Natural killer cell (primary cell): ENCODE results near the gene TBC1D26. TPM values are rescaled to one million over a fixed set of nuclear protein-coding genes. Genes with fewer than 3 reads are reported as not detected.
A peak's percentile ranks its signal among the peaks of the same experiment; 100 is the strongest.
"Not testable (repeated sequence)": the region's sequence is repeated elsewhere in the genome, so short reads cannot be mapped to it uniquely, and the experiment has no call there.

Source experiments
- ATAC-seq, 3 donors: fragments of 150-1000 bp in 2 of 3; fragments of 200-7000 bp in 1 of 3; cut with Tn5 transposase; 1 replicate in 1 of 3; 2 replicates in 2 of 3; pipeline ENCODE4 v1.10.0; 2021; ENCODE audit warnings: mild to moderate bottlenecking in 2 of 3, moderate library complexity in 2 of 3
- DNase-seq, 2 donors: peaks; one replicate each; pipeline versions ENCODE4 v3.0.0 to v3.0.0-alpha.2; 2013 to 2021; ENCODE audit warnings: mixed read lengths in 1 of 2
- H3K27ac ChIP-seq: one replicate; pipeline ENCODE4 v1.5.1; 2013; ENCODE audit warnings: mild to moderate bottlenecking, low read length
- H3K27me3 ChIP-seq: one replicate; pipeline ENCODE4 v1.6.1; 2013; ENCODE audit warnings: low read length; ENCODE audit not compliant: control insufficient read depth, insufficient read depth
- H3K36me3 ChIP-seq: one replicate; pipeline ENCODE4 v1.6.1; 2013; ENCODE audit warnings: low read length; ENCODE audit not compliant: control insufficient read depth, insufficient read depth
- H3K4me1 ChIP-seq: one replicate; pipeline ENCODE4 v1.6.1; 2013; ENCODE audit warnings: low read length; ENCODE audit not compliant: control insufficient read depth, insufficient read depth
- H3K4me3 ChIP-seq: one replicate; pipeline ENCODE4 v1.5.1; 2013; ENCODE audit warnings: low read length
- H3K9me3 ChIP-seq: one replicate; pipeline ENCODE4 v1.6.1; 2013; ENCODE audit warnings: low read length; ENCODE audit not compliant: control insufficient read depth, insufficient read depth
- H3K27ac Mint-ChIP-seq, 2 donors: one replicate each; pipeline ENCODE4 v1.8.0; 2022; ENCODE audit warnings: mild to moderate bottlenecking in 2 of 2, mixed read lengths in 2 of 2, moderate library complexity in 1 of 2
- H3K27me3 Mint-ChIP-seq, 2 donors: one replicate each; pipeline ENCODE4 v1.8.0; 2022; ENCODE audit warnings: low read depth in 2 of 2, mixed read lengths in 2 of 2
- H3K36me3 Mint-ChIP-seq: one replicate; pipeline ENCODE4 v1.8.0; 2022; ENCODE audit warnings: mixed read lengths
- H3K4me1 Mint-ChIP-seq, 2 donors: one replicate each; pipeline ENCODE4 v1.8.0; 2022; ENCODE audit warnings: mixed read lengths in 2 of 2
- H3K4me3 Mint-ChIP-seq: one replicate; pipeline ENCODE4 v1.8.0; 2022; ENCODE audit warnings: mild to moderate bottlenecking, moderate library complexity, mixed read lengths
- H3K9me3 Mint-ChIP-seq, 2 donors: one replicate each; pipeline ENCODE4 v1.8.0; 2022; ENCODE audit warnings: mixed read lengths in 2 of 2
- WGBS: methylation state at CpG from one replicate; pipeline ENCODE4 v1.1.7; 2013; ENCODE audit warnings: missing lambda C conversion rate; ENCODE audit not compliant: insufficient coverage; 5-methylcytosine and 5-hydroxymethylcytosine counted together
- intact Hi-C: fragments of 100-400 bp; cut with micrococcal nuclease; formaldehyde crosslinking; loops from one replicate; pipeline ENCODE4 v1.14.2; 2022
- total RNA-seq, 4 donors: library from RNA; stranded (reverse); fragments of 120-200 nt in 1 of 4; gene quantifications; one replicate each; pipeline versions ENCODE4 v1.2.3 to v1.2.4, GENCODE V29; 2013 to 2022
- TF ChIP-seq, protein P1 (sequence below): fragments of 200-600 bp; IDR thresholded peaks from one replicate; pipeline ENCODE4 v1.8.0; 2022; ENCODE audit warnings: antibody characterized with exemption

The TBC1D26 gene
- total RNA-seq, 3 donors from 2014 or later (not counting 1 experiment from before 2014, with no cell fraction given), result not detected

DNA sequence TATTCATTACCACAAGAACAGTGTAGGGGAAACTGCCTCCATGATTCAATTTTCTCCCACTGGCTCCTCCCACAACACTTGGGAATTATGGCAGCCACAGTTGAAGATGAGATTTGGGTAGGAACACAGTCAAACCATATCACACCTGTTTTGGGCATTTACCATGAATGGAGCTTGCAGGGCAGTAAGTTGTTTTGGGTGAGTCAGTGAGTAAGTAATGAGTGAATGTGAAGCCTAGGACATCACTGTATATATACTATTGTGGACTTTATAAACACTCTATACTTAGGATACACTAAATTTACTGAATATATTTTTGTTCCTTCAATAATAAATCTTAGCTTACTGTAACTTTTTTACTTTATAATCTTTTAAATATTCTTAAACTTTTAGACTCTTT lies 48.1 kb downstream of the TBC1D26 start:
- H3K27me3 Mint-ChIP-seq, result peaks cover 23 to 26% of the 10 kb centered on the region in 2 donors
- H3K4me3 Mint-ChIP-seq, result no peak overlapping the region
- TF ChIP-seq, protein P1, sequence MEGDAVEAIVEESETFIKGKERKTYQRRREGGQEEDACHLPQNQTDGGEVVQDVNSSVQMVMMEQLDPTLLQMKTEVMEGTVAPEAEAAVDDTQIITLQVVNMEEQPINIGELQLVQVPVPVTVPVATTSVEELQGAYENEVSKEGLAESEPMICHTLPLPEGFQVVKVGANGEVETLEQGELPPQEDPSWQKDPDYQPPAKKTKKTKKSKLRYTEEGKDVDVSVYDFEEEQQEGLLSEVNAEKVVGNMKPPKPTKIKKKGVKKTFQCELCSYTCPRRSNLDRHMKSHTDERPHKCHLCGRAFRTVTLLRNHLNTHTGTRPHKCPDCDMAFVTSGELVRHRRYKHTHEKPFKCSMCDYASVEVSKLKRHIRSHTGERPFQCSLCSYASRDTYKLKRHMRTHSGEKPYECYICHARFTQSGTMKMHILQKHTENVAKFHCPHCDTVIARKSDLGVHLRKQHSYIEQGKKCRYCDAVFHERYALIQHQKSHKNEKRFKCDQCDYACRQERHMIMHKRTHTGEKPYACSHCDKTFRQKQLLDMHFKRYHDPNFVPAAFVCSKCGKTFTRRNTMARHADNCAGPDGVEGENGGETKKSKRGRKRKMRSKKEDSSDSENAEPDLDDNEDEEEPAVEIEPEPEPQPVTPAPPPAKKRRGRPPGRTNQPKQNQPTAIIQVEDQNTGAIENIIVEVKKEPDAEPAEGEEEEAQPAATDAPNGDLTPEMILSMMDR, result no peak
- H3K27ac Mint-ChIP-seq, result no peak overlapping the region
- Histone ChIP-seq H3K4me1 (peaks cover 6% of the 10 kb centered on the region), H3K4me3 (no peak overlapping the region), H3K27ac (no peak overlapping the region), H3K27me3 (peaks cover 9% of the 10 kb centered on the region), H3K36me3 (no peaks in the 10 kb centered on the region), H3K9me3 (no peaks in the 10 kb centered on the region)
- peaks cover 8 to 13% of the 10 kb centered on the region in 2 donors for H3K4me1 Mint-ChIP-seq
- no peaks in the 10 kb centered on the region for H3K36me3 Mint-ChIP-seq
- DNase-seq (no peak), ATAC-seq (no peak)
- peaks cover 0 to under 1% of the 10 kb centered on the region in 2 donors for H3K9me3 Mint-ChIP-seq
- intact Hi-C loops, result no loop called here

DNA sequence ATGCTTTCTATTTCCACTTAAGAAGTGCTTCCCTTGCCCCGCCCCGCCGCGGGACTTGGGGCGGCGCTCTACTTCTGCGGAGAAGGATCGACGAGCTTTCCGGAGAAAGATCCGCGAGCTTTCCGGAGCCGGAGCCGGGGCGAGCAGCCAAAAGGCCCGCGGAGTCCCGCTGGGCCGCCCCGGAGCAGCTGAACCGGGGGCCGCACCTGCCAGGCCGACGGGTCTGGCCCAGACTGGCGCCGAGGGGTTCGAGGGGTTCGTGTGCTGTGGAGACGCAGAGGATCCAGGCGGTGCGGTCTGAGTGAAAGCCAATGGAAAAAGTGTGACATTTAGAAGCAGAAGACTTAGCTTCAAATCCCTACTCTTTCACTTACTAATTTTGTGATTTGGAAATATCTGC lies 50.8 kb downstream of the TBC1D26 start:
- no peaks in the 10 kb centered on the region for H3K9me3 Mint-ChIP-seq
- H3K27ac Mint-ChIP-seq, result no peak overlapping the region
- intact Hi-C loops, result no loop called here
- 12% methylated on average over 32 of the region's 32 CpGs for WGBS
- DNase-seq (peak in 1 of 2 donors; percentile 20), ATAC-seq (peak in 1 of 3 donors; percentile 62)
- H3K27me3 ChIP-seq, result peaks cover 9% of the 10 kb centered on the region
- H3K36me3 ChIP-seq, result no peaks in the 10 kb centered on the region
- no peaks in the 10 kb centered on the region for H3K9me3 ChIP-seq
- no peaks in the 10 kb centered on the region for H3K36me3 Mint-ChIP-seq
- H3K4me3 ChIP-seq, result no peak overlapping the region
- H3K27ac ChIP-seq, result no peak overlapping the region
- TF ChIP-seq, protein P1, result no peak
- H3K4me3 Mint-ChIP-seq, result peak overlapping the region; percentile 61
- H3K27me3 Mint-ChIP-seq, result peaks cover 20 to 21% of the 10 kb centered on the region in 2 donors
- peaks cover 10% of the 10 kb centered on the region for H3K4me1 ChIP-seq
- H3K4me1 Mint-ChIP-seq, result peaks cover 13 to 15% of the 10 kb centered on the region in 2 donors

DNA sequence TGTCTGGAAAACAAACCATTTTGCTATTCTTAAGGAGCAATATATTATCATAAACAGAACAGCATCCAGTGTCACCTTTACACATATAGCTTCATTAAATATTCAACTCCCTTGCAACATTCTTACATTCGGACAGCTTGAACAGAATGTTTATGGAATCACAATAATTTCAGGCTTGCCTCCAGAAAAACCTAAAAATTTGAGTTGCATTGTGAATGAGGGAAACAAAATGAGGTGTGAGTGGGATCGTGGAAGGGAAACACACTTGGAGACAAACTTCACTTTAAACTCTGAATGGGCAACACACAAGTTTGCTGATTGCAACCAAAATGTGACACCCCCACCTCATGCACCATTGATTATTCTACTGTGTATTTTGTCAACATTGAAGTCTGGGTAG lies 51.4 kb downstream of the TBC1D26 start:
- no peak overlapping the region for H3K4me3 ChIP-seq
- Mint-ChIP-seq H3K27ac (no peak overlapping the region), H3K27me3 (peaks cover 18 to 20% of the 10 kb centered on the region in 2 donors), H3K4me1 (peaks cover 13 to 15% of the 10 kb centered on the region in 2 donors), H3K4me3 (peak overlapping the region; percentile 61), H3K36me3 (no peaks in the 10 kb centered on the region), H3K9me3 (no peaks in the 10 kb centered on the region)
- TF ChIP-seq, protein P1, result no peak
- H3K4me1 ChIP-seq, result peaks cover 10% of the 10 kb centered on the region
- intact Hi-C loops, result no loop called here
- DNase-seq (no peak), ATAC-seq (no peak)
- H3K36me3 ChIP-seq, result no peaks in the 10 kb centered on the region
- no peak overlapping the region for H3K27ac ChIP-seq
- 97% methylated on average over 2 of the region's 2 CpGs for WGBS
- H3K9me3 ChIP-seq, result no peaks in the 10 kb centered on the region
- peaks cover 9% of the 10 kb centered on the region for H3K27me3 ChIP-seq

DNA sequence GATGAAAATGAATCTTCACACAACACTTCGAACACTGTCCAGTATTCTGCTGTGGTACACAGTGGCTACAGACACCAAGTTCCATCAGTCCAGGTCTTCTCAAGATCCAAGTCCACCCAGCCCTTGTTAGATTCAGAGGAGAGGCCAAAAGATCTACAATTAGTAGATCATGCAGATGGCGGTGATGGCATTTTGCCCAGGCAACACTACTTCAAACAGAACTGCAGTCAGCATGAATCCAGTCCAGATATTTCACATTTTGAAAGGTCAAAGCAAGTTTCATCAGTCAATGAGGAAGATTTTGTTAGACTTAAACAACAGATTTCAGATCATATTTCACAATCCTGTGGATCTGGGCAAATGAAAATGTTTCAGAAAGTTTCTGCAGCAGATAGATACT lies 52.3 kb downstream of the TBC1D26 start:
- DNase-seq, ATAC-seq, intact Hi-C loops: not testable (repeated sequence)

DNA sequence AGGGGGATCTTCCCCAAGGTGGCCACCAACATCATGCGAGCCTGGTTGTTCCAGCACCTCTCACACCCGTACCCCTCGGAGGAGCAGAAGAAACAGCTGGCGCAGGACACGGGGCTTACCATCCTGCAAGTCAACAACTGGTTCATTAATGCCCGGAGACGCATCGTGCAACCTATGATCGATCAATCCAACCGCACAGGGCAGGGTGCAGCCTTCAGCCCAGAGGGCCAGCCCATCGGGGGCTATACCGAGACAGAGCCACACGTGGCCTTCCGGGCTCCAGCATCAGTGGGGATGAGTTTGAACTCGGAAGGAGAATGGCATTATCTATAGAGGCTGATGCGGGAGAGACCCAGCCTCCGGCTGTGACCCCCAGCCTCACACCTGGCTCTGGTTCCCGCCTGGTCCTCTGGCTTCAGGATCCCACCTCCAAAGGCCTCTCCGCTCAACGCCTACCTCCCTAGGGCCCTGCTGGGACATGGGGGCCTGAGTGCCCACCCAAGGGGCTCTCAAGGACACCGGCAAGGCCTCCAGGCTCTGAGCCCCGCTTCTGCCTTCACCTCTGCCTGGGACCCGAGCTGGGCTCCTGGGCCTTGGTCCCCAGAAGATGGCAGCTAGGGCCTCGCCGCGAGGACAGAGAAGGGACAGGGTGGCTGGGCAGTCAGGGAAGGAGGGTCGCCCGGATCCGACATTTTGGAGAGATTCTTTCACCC lies 55.4 kb downstream of the TBC1D26 start:
- H3K9me3 ChIP-seq, H3K27me3 Mint-ChIP-seq, ATAC-seq, H3K27me3 ChIP-seq, H3K4me1 ChIP-seq, H3K36me3 Mint-ChIP-seq, DNase-seq, H3K4me3 Mint-ChIP-seq, intact Hi-C loops, H3K27ac Mint-ChIP-seq, H3K27ac ChIP-seq, H3K4me3 ChIP-seq, H3K9me3 Mint-ChIP-seq, H3K36me3 ChIP-seq: not testable (repeated sequence)
- H3K4me1 Mint-ChIP-seq, result peaks cover 7 to 15% of the 10 kb centered on the region in 2 donors
- WGBS, result 98% methylated on average over 26 of the region's 29 CpGs

More for the DNA sequence above, 52.3 kb downstream of the TBC1D26 start:
- WGBS, result 91% methylated on average over 2 of the region's 2 CpGs
- H3K4me3 Mint-ChIP-seq, H3K27ac Mint-ChIP-seq, H3K36me3 ChIP-seq, H3K9me3 ChIP-seq, H3K4me3 ChIP-seq, H3K36me3 Mint-ChIP-seq, H3K27me3 ChIP-seq, H3K27ac ChIP-seq, H3K9me3 Mint-ChIP-seq, H3K4me1 ChIP-seq: not testable (repeated sequence)
- peaks cover 18% of the 10 kb centered on the region in 2 donors for H3K27me3 Mint-ChIP-seq
- peaks cover 13 to 15% of the 10 kb centered on the region in 2 donors for H3K4me1 Mint-ChIP-seq

DNA sequence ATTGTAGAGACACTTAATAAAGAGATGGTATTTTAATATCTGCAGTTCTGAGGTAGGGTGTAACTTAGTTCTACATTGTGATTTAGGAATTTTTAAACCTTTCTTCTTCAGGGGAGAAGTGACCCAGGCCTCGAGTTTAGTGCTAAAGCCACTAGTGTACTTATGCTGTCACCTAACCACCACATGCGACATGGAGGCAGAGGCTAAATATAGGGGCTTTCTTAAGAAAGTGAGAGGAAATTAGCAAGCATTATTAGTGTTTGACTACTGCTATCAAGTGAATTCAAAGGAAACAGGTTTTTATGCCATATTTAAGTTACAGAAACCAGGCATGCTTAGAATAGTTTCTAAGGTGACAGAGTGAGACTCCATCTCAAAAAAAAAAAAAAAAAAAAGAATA lies 56.3 kb downstream of the TBC1D26 start:
- H3K27me3 ChIP-seq, H3K4me1 ChIP-seq, intact Hi-C loops, H3K9me3 Mint-ChIP-seq, H3K9me3 ChIP-seq, H3K27ac Mint-ChIP-seq, DNase-seq, H3K36me3 ChIP-seq, H3K27me3 Mint-ChIP-seq, H3K4me3 Mint-ChIP-seq, H3K36me3 Mint-ChIP-seq, H3K4me3 ChIP-seq, H3K27ac ChIP-seq: not testable (repeated sequence)
- no CpG with 5 or more reads among the region's 2 CpGs for WGBS
- ATAC-seq, result peak in 2 of 3 donors; percentile 26 to 39
- H3K4me1 Mint-ChIP-seq, result peaks cover 7 to 15% of the 10 kb centered on the region in 2 donors
